Chondrocyte (in vitro differentiated cells): ENCODE results near the gene MEI1. TPM values are rescaled to one million over a fixed set of nuclear protein-coding genes. Genes with fewer than 3 reads are reported as not detected.

Experiments
- DNase-seq: peaks from one replicate; pipeline ENCODE4 v3.0.0; 2021; ENCODE audit warnings: mixed read lengths, low spot score
- H3K27ac Mint-ChIP-seq: one replicate; pipeline ENCODE4 v1.8.0; 2021; ENCODE audit warnings: mild to moderate bottlenecking, moderate library complexity, mixed read lengths; ENCODE audit not compliant: unreplicated experiment
- H3K27me3 Mint-ChIP-seq: 2 replicates; pipeline ENCODE4 v1.8.0; 2021; ENCODE audit warnings: low read depth, mixed read lengths
- H3K36me3 Mint-ChIP-seq: 2 replicates; pipeline ENCODE4 v1.8.0; 2021; ENCODE audit warnings: low read depth, mixed read lengths
- H3K4me1 Mint-ChIP-seq: 2 replicates; pipeline ENCODE4 v1.8.0; 2021; ENCODE audit warnings: low read depth, mild to moderate bottlenecking, mixed read lengths
- H3K4me3 Mint-ChIP-seq: one replicate; pipeline ENCODE4 v1.8.0; 2021; ENCODE audit warnings: mild to moderate bottlenecking, moderate library complexity, mixed read lengths; ENCODE audit not compliant: unreplicated experiment
- H3K9me3 Mint-ChIP-seq: 2 replicates; pipeline ENCODE4 v1.8.0; 2021; ENCODE audit warnings: low read depth, mixed read lengths
- CTCF ChIP-seq: fragments of 200-600 bp; sonication (generic); IDR thresholded peaks from 2 replicates; pipeline ENCODE4 v1.5.0; 2021; ENCODE audit warnings: antibody characterized with exemption, mild to moderate bottlenecking, moderate library complexity
- total RNA-seq: library from RNA; stranded (reverse); gene quantifications from 3 replicates; pipeline ENCODE4 v1.2.1, GENCODE V29; 2021

The MEI1 gene
- total RNA-seq, 1 donor from 2014 or later, result 0.40 TPM

GRCh38 chr22:41844513-41844912 is 145.2 kb downstream of the MEI1 start:
- peaks cover 2% of the 10 kb centered on the region for H3K36me3 Mint-ChIP-seq

GRCh38 chr22:41845380-41846267 is 146.3 kb downstream of the MEI1 start:
- Mint-ChIP-seq H3K4me1 (peaks cover 71% of the 10 kb centered on the region), H3K4me3 (no peak overlapping the region), H3K36me3 (no peaks in the 10 kb centered on the region), H3K27ac (peak overlapping the region; percentile 78), H3K9me3 (no peaks in the 10 kb centered on the region), H3K27me3 (no peaks in the 10 kb centered on the region)
- no peak for TF ChIP-seq CTCF
- no peak for DNase-seq

More at GRCh38 chr22:41844513-41844912, 145.2 kb downstream of the MEI1 start:
- no peak for DNase-seq
- Mint-ChIP-seq H3K27me3 (no peaks in the 10 kb centered on the region), H3K4me3 (no peak overlapping the region), H3K9me3 (no peaks in the 10 kb centered on the region), H3K4me1 (peaks cover 74% of the 10 kb centered on the region), H3K27ac (no peak overlapping the region)
- no peak for TF ChIP-seq CTCF

- no peak for TF ChIP-seq CTCF
- H3K9me3 Mint-ChIP-seq, result no peaks in the 10 kb centered on the region
- H3K4me3 Mint-ChIP-seq, result no peak overlapping the region
- H3K27me3 Mint-ChIP-seq, result no peaks in the 10 kb centered on the region
- H3K4me1 Mint-ChIP-seq, result peaks cover 63% of the 10 kb centered on the region
- H3K36me3 Mint-ChIP-seq, result no peaks in the 10 kb centered on the region
- peak overlapping the region; percentile 58 for H3K27ac Mint-ChIP-seq
- DNase-seq, result no peak
Measured at GRCh38 chr22:41846268-41846987, 147.1 kb downstream of the MEI1 start.

- TF ChIP-seq CTCF, result no peak
- Mint-ChIP-seq H3K4me3 (no peak overlapping the region), H3K27ac (peak overlapping the region; percentile 58), H3K9me3 (no peaks in the 10 kb centered on the region), H3K4me1 (peaks cover 55% of the 10 kb centered on the region), H3K27me3 (no peaks in the 10 kb centered on the region), H3K36me3 (no peaks in the 10 kb centered on the region)
- DNase-seq, result no peak
Measured at GRCh38 chr22:41847300-41847699, 148.0 kb downstream of the MEI1 start.

GRCh38 chr22:41848468-41848867 is 149.2 kb downstream of the MEI1 start:
- no peak for TF ChIP-seq CTCF
- no peaks in the 10 kb centered on the region for H3K9me3 Mint-ChIP-seq
- H3K27me3 Mint-ChIP-seq, result no peaks in the 10 kb centered on the region
- DNase-seq, result no peak
- no peaks in the 10 kb centered on the region for H3K36me3 Mint-ChIP-seq
- H3K4me3 Mint-ChIP-seq, result no peak overlapping the region
- no peak overlapping the region for H3K27ac Mint-ChIP-seq
- peaks cover 50% of the 10 kb centered on the region for H3K4me1 Mint-ChIP-seq
